ENCODE measurements around the gene AP3B1.

AP3B1 gene

GRCh38 chr5:78293851-78294247 lies 649 bp downstream of the AP3B1 start:
- DNase-seq: no peak

- DNase-seq: no peak
These were observed 2.8 kb downstream of the AP3B1 start for GRCh38 chr5:78291687-78292086.

GRCh38 chr5:78289911-78290310 lies 4.6 kb downstream of the AP3B1 start:
- no peak for DNase-seq

GRCh38 chr5:78288246-78288645 lies 6.3 kb downstream of the AP3B1 start:
- no peak for DNase-seq

- no peak for DNase-seq
These were observed 6.7 kb downstream of the AP3B1 start for GRCh38 chr5:78287833-78288232.

- DNase-seq: no peak
These were observed 7.3 kb downstream of the AP3B1 start for GRCh38 chr5:78287169-78287568.

GRCh38 chr5:78286290-78286689 lies 8.2 kb downstream of the AP3B1 start:
- DNase-seq: no peak

GRCh38 chr5:78283802-78284201 lies 10.7 kb downstream of the AP3B1 start:
- DNase-seq: no peak

GRCh38 chr5:78283105-78283504 lies 11.4 kb downstream of the AP3B1 start:
- no peak for DNase-seq

GRCh38 chr5:78280261-78280660 lies 14.2 kb downstream of the AP3B1 start:
- no peak for DNase-seq

- DNase-seq: no peak
These were observed 15.3 kb downstream of the AP3B1 start for GRCh38 chr5:78279194-78279593.

GRCh38 chr5:78277715-78278114 lies 16.8 kb downstream of the AP3B1 start:
- DNase-seq: no peak

GRCh38 chr5:78275998-78276543 lies 18.4 kb downstream of the AP3B1 start:
- no peak for DNase-seq

- no peak for DNase-seq
These were observed 19.8 kb downstream of the AP3B1 start for GRCh38 chr5:78274540-78275197.

- DNase-seq: no peak
These were observed 21.1 kb downstream of the AP3B1 start for GRCh38 chr5:78273436-78273835.

GRCh38 chr5:78271766-78272165 lies 22.7 kb downstream of the AP3B1 start:
- DNase-seq: no peak

GRCh38 chr5:78269088-78269703 lies 25.3 kb downstream of the AP3B1 start:
- no peak for DNase-seq

GRCh38 chr5:78268356-78268755 lies 26.1 kb downstream of the AP3B1 start:
- no peak for DNase-seq

GRCh38 chr5:78265163-78265562 lies 29.3 kb downstream of the AP3B1 start:
- DNase-seq: no peak

GRCh38 chr5:78264600-78264999 lies 29.9 kb downstream of the AP3B1 start:
- DNase-seq: no peak

- DNase-seq: no peak
These were observed 33.7 kb downstream of the AP3B1 start for GRCh38 chr5:78260771-78261170.

- DNase-seq: no peak
These were observed 41.3 kb downstream of the AP3B1 start for GRCh38 chr5:78253201-78253600.

GRCh38 chr5:78252715-78253114 lies 41.8 kb downstream of the AP3B1 start:
- no peak for DNase-seq

GRCh38 chr5:78251663-78252284 lies 42.7 kb downstream of the AP3B1 start:
- DNase-seq: no peak

All from right kidney (tissue), 1 donor.